Transverse colon (tissue), 4 donors: ENCODE measurements around the gene FILIP1L.

Experiments used
- EP300 ChIP-seq: sonication (generic); formaldehyde crosslinking; IDR thresholded peaks from one replicate; pipeline ENCODE4 v1.6.1; 2017; ENCODE audit warnings: antibody characterized with exemption, low read depth
- POLR2A ChIP-seq: fragments of 450-650 bp; IDR thresholded peaks from one replicate; pipeline ENCODE4 v1.6.1; 2016; ENCODE audit warnings: antibody characterized with exemption, mild to moderate bottlenecking, moderate library complexity
- POLR2AphosphoS5 ChIP-seq, 3 donors: sonication (generic); formaldehyde crosslinking; IDR thresholded peaks; one replicate each; pipeline ENCODE4 v1.6.1; 2016; ENCODE audit warnings: antibody characterized with exemption in 3 of 3
- TF ChIP-seq, protein P1 (sequence below), 5 experiments: fragments of 200-600 bp in 3 of 5; fragments of 450-650 bp in 2 of 5; sonication (generic) in 3 of 5; IDR thresholded peaks; 1 replicate in 2 of 5; 2 replicates in 3 of 5; pipeline ENCODE4 v1.5.1; 2016 to 2017; ENCODE audit warnings: antibody characterized with exemption in 5 of 5, inconsistent platforms in 3 of 5, mild to moderate bottlenecking in 2 of 5, moderate library complexity in 1 of 5

DNA sequence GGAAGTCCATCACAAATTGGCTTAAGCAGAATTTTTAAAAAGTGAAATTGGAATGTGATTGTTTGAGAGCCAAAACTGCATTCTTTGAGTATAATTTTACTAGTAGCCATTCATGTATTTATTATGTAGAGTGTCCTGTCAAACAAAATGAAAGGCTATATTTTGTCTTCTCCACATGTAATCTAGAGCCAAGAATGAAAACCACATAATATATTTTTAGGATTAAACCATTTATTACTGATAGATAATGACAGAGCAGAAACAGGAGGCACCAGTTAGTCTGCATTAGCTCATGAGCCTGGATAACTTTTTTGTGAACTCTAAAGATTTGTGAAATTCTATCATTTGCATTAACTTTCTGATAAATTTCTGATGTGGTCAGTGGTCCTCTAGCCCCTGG lies 130.2 kb downstream of the FILIP1L start:
- TF ChIP-seq, protein P1, sequence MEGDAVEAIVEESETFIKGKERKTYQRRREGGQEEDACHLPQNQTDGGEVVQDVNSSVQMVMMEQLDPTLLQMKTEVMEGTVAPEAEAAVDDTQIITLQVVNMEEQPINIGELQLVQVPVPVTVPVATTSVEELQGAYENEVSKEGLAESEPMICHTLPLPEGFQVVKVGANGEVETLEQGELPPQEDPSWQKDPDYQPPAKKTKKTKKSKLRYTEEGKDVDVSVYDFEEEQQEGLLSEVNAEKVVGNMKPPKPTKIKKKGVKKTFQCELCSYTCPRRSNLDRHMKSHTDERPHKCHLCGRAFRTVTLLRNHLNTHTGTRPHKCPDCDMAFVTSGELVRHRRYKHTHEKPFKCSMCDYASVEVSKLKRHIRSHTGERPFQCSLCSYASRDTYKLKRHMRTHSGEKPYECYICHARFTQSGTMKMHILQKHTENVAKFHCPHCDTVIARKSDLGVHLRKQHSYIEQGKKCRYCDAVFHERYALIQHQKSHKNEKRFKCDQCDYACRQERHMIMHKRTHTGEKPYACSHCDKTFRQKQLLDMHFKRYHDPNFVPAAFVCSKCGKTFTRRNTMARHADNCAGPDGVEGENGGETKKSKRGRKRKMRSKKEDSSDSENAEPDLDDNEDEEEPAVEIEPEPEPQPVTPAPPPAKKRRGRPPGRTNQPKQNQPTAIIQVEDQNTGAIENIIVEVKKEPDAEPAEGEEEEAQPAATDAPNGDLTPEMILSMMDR (IDR thresholded peaks at IDR 0.05), result no peak
- TF ChIP-seq POLR2A (no peak), POLR2AphosphoS5 (IDR thresholded peaks at IDR 0.05) (no peak), EP300 (no peak)
